Choroid plexus epithelial cell (primary cell): Measurements from ENCODE around the gene SLC22A1.

Experiments
- DNase-seq: peaks from one replicate; pipeline ENCODE4 v3.0.0-alpha.2; 2010; ENCODE audit warnings: low read depth
- H3K4me3 ChIP-seq: 2 replicates; pipeline ENCODE4 v1.5.1; 2011; ENCODE audit warnings: low read depth, mild to moderate bottlenecking, control low read depth, low read length, moderate library complexity
- TF ChIP-seq, protein P1 (sequence below): conservative IDR thresholded peaks from 2 replicates; pipeline ENCODE4 v1.5.1; 2011; ENCODE audit warnings: low read depth, mild to moderate bottlenecking, control low read depth, inconsistent platforms, low read length, moderate library complexity

Gene SLC22A1

GRCh38 chr6:160197662-160198061 is 76.0 kb downstream of the SLC22A1 start:
- DNase-seq = no peak
- TF ChIP-seq, protein P1, sequence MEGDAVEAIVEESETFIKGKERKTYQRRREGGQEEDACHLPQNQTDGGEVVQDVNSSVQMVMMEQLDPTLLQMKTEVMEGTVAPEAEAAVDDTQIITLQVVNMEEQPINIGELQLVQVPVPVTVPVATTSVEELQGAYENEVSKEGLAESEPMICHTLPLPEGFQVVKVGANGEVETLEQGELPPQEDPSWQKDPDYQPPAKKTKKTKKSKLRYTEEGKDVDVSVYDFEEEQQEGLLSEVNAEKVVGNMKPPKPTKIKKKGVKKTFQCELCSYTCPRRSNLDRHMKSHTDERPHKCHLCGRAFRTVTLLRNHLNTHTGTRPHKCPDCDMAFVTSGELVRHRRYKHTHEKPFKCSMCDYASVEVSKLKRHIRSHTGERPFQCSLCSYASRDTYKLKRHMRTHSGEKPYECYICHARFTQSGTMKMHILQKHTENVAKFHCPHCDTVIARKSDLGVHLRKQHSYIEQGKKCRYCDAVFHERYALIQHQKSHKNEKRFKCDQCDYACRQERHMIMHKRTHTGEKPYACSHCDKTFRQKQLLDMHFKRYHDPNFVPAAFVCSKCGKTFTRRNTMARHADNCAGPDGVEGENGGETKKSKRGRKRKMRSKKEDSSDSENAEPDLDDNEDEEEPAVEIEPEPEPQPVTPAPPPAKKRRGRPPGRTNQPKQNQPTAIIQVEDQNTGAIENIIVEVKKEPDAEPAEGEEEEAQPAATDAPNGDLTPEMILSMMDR = no peak
- no peak overlapping the region for H3K4me3 ChIP-seq

- DNase-seq = peak; percentile 5
- TF ChIP-seq, protein P1 = no peak
- H3K4me3 ChIP-seq = no peak overlapping the region
These were observed 77.1 kb downstream of the SLC22A1 start for GRCh38 chr6:160198606-160199211.

GRCh38 chr6:160201061-160201460 is 79.4 kb downstream of the SLC22A1 start:
- DNase-seq = no peak
- TF ChIP-seq, protein P1 = no peak
- H3K4me3 ChIP-seq = no peak overlapping the region

DNA sequence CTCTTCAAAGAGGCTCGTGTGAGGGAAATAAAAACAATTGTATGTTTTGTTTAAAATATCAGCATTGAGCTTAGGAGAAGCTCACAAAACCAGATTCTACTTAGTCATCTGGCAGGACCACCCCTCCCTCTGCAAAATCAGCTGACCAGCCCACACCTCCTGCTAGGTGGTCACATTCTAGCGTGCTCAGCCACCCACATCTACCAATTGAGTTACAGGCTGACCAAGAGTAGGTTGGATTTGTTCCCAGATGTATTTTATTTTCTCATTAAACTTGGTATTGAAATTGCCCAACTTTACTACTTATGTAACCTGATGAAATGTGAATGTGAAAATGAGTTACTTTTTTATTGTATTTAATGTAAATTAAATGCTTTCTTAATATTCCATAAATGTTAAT is 80.8 kb downstream of the SLC22A1 start:
- H3K4me3 ChIP-seq = no peak overlapping the region
- TF ChIP-seq, protein P1 = no peak
- DNase-seq = no peak

GRCh38 chr6:160203076-160203475 is 81.5 kb downstream of the SLC22A1 start:
- TF ChIP-seq, protein P1 = no peak
- no peak for DNase-seq
- no peak overlapping the region for H3K4me3 ChIP-seq

GRCh38 chr6:160203522-160203921 is 81.9 kb downstream of the SLC22A1 start:
- DNase-seq = no peak
- H3K4me3 ChIP-seq = no peak overlapping the region
- TF ChIP-seq, protein P1 = no peak

DNA sequence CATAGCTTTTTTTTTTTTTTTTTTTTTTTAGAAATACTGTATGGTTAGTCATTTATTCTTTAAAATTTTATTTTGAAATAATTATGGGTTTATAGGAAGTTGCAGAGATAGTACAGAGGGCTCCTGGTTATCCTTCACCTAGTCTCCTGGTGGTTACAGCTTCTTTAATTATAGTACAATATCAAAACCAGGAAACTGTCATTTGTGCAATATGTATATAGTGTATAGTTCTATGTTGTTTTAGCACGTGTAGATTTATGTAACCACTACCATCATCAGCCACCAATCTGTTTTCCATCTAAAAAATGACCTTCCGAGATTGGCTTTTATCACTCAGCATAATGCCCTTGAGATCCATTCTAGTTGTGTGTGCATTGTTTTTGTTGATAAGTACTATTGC is 82.3 kb downstream of the SLC22A1 start:
- no peak overlapping the region for H3K4me3 ChIP-seq

More for the DNA sequence above, 82.3 kb downstream of the SLC22A1 start:
- TF ChIP-seq, protein P1 = no peak
- no peak for DNase-seq
